Mucosa of descending colon (tissue), 3 donors: ENCODE measurements around the gene DSG3. TPM values are rescaled to one million over a fixed set of nuclear protein-coding genes. Genes with fewer than 3 reads are reported as not detected.

ENCODE experiments used
- ATAC-seq: fragments of 200-7000 bp; cut with Tn5 transposase; one replicate; pipeline ENCODE4 v1.9.1; 2020; ENCODE audit warnings: mild to moderate bottlenecking, moderate library complexity
- DNase-seq, 3 donors: peaks; one replicate each; pipeline ENCODE4 v3.0.0-alpha.2; 2020
- H3K36me3 ChIP-seq: fragments of 200-600 bp; one replicate; pipeline ENCODE4 v1.8.0; 2021; ENCODE audit warnings: low read depth, mild to moderate bottlenecking
- H3K4me1 ChIP-seq: fragments of 200-600 bp; one replicate; pipeline ENCODE4 v1.8.0; 2021; ENCODE audit warnings: low read depth, mild to moderate bottlenecking
- H3K4me3 ChIP-seq: fragments of 200-600 bp; one replicate; pipeline ENCODE4 v1.8.0; 2021; ENCODE audit warnings: mild to moderate bottlenecking
- H3K9me3 ChIP-seq: fragments of 200-600 bp; one replicate; pipeline ENCODE4 v1.8.0; 2021; ENCODE audit warnings: mild to moderate bottlenecking
- intact Hi-C, 2 donors: fragments of 100-400 bp; cut with DNase I in 1 of 2; cut with micrococcal nuclease in 1 of 2; formaldehyde crosslinking; loops; one replicate each; pipeline versions ENCODE4 v1.11.0 to v1.11.1; 2022; cut with DNase I, micrococcal nuclease
- total RNA-seq, 3 donors: library from RNA; stranded (reverse); fragmentation: NEBNext Ultra II Directional in 2 of 3; extraction: Animal tissue kit (Norgen Biotek cat#: 25700) in 2 of 3; gene quantifications; one replicate each; pipeline versions ENCODE4 v1.2.1 to v1.2.4, GENCODE V29; 2021 to 2023
- TF ChIP-seq, protein P1 (sequence below): fragments of 200-600 bp; IDR thresholded peaks from one replicate; pipeline ENCODE4 v1.8.0; 2022; ENCODE audit warnings: antibody characterized with exemption, mild to moderate bottlenecking
- donor health status: DM: no; HTN: no; CAD: no; lungs with moderate emphysema.
- donor health status: DM: no; HTN: no; CAD: no.
- donor health status: DM: no; HTN: yes; CAD: no.

DSG3 gene
- total RNA-seq, 3 donors from 2014 or later, result 0.06 to 1.0 (median 0.14) TPM

DNA sequence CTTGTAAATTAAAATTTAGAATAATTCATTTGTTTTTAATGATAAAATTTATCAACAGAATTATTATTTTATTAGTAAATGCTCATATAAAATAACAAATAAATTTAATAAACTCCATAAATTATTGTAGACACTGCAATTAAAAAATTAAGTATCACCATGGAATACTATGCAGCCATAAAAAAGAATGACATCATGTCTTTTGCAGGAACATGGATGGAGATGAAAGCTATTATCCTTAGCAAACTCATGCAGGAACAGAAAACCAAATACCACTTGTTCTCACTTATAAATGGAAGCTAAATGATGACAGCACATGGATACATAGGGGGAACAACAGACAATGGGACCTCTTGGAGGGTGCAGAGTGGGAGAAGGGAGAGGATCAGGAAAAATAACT lies 29.7 kb upstream of the DSG3 start:
- Histone ChIP-seq H3K4me1 (no peaks in the 10 kb centered on the region), H3K9me3 (no peaks in the 10 kb centered on the region), H3K4me3 (no peak overlapping the region), H3K36me3 (no peaks in the 10 kb centered on the region)
- intact Hi-C loops, result no loop called here
- no peak for DNase-seq
- ATAC-seq, result no peak
- TF ChIP-seq, protein P1, sequence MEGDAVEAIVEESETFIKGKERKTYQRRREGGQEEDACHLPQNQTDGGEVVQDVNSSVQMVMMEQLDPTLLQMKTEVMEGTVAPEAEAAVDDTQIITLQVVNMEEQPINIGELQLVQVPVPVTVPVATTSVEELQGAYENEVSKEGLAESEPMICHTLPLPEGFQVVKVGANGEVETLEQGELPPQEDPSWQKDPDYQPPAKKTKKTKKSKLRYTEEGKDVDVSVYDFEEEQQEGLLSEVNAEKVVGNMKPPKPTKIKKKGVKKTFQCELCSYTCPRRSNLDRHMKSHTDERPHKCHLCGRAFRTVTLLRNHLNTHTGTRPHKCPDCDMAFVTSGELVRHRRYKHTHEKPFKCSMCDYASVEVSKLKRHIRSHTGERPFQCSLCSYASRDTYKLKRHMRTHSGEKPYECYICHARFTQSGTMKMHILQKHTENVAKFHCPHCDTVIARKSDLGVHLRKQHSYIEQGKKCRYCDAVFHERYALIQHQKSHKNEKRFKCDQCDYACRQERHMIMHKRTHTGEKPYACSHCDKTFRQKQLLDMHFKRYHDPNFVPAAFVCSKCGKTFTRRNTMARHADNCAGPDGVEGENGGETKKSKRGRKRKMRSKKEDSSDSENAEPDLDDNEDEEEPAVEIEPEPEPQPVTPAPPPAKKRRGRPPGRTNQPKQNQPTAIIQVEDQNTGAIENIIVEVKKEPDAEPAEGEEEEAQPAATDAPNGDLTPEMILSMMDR, result no peak

DNA sequence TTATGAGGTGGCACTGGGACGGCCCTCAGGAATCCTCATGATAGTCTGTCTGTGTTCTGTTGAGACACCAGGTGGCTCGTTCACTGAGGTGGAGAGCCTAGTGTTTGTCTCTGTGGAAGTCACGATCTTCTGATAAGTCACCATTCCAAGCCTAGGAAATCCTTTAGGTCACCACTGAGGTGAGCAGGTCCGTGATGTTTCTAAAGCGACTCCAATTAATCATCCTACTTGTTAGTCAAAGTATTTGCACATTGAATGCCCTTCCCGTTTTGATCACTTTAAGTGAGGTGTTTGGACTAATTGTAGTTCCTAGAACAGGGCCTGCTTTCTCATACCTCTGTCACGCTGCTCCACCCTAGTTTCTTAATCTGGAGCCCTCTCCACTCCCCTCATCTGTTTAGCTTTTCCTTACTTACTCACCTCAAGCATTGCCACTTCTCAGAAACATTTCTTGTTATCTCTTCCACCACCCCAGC lies 28.0 kb upstream of the DSG3 start:
- intact Hi-C loops, result no loop called here
- Histone ChIP-seq H3K36me3 (no peaks in the 10 kb centered on the region), H3K4me3 (no peak overlapping the region), H3K4me1 (no peaks in the 10 kb centered on the region), H3K9me3 (no peaks in the 10 kb centered on the region)
- TF ChIP-seq, protein P1, result no peak
- ATAC-seq (no peak), DNase-seq (no peak)

DNA sequence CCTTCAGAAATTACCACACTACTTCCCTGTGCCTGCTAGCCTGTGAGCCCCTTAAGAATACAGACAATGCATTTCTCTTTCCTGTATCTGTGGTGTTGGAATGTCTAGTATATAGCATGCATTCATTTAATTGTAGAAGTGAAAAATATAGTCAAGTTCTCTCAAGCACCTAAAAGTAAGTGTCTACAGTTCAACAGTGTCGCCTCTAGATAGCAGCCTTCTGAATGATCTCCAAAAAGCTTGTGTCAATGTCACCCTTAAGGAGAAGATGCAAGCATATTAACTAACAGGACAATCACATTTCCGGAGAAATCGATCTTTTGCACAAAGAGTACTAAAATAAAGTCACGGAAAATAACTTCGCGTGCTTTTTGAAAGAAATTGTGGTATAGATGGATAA lies 27.5 kb upstream of the DSG3 start:
- no peaks in the 10 kb centered on the region for H3K4me1 ChIP-seq
- DNase-seq (no peak), ATAC-seq (no peak)
- intact Hi-C loops, result loop anchor here in 1 of 2 donors (10.0 kb wide), 1 partner anchor 95 kb away; no protein-coding TSS in a partner anchor
- no peaks in the 10 kb centered on the region for H3K36me3 ChIP-seq
- H3K9me3 ChIP-seq, result no peaks in the 10 kb centered on the region
- TF ChIP-seq, protein P1, result no peak
- H3K4me3 ChIP-seq, result no peak overlapping the region

DNA sequence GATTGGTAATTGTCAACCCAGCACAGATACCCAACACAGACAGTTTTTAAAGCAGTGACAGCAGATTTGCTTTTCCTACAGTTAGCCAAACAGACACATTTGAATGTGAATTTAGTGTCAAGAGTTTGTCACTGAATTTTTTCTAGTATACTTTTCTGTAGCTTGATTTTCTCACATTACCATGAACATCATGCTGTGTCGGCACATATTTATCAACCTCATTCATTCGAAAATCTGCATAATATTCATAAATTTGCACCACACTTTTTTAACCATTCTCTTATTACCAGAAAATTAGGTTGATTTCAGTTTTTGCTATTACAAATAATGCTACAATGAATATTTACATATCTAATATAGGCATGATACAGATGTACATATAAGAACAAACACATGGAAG lies 27.0 kb upstream of the DSG3 start:
- Histone ChIP-seq H3K4me1 (no peaks in the 10 kb centered on the region), H3K4me3 (no peak overlapping the region), H3K36me3 (no peaks in the 10 kb centered on the region), H3K9me3 (no peaks in the 10 kb centered on the region)
- ATAC-seq (no peak), DNase-seq (no peak)
- TF ChIP-seq, protein P1, result no peak
- intact Hi-C loops, result loop anchor here in 1 of 2 donors (10.0 kb wide), 1 partner anchor 94 kb away; no protein-coding TSS in a partner anchor

DNA sequence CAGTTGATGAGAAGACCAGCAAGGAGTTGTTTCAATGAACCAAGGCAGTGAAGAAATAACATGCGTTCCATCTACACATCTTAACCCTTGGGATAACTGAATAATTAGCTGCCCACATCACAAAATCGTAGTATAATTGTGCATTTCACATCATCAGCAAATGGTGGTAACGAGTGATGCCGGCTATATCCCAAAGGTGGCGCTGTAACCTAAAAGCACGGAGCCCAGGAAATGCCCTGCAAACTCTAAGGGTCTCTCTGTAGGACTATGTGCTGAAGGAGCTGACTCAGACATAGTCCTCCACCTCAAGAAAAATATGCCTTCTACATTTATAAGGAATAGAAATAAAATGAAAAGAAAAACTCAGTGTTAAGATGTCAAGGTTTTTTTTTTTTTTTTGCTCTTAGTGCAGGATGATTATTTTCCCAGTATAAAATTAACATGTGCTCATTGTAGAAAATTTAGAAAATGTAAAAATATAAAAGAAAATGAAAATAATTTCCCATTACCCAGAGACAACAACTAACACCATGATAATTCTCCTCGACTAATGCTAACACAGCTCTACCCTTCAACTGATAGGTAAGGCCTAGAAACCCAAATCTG lies 23.1 kb upstream of the DSG3 start:
- TF ChIP-seq, protein P1, result peak; percentile 53
- no peaks in the 10 kb centered on the region for H3K36me3 ChIP-seq
- no peaks in the 10 kb centered on the region for H3K4me1 ChIP-seq
- ATAC-seq (peak; percentile 82), DNase-seq (peak in 2 of 3 donors; percentile 53 to 76)
- intact Hi-C loops, result loop anchor here in 1 of 2 donors (10.0 kb wide), 1 partner anchor 90 kb away; no protein-coding TSS in a partner anchor
- no peak overlapping the region for H3K4me3 ChIP-seq
- H3K9me3 ChIP-seq, result no peaks in the 10 kb centered on the region
